OCI-M2 (cell line): ENCODE measurements around the gene METTL27.
"Not testable (repeated sequence)": the region's sequence is repeated elsewhere in the genome, so short reads cannot be mapped to it uniquely, and the experiment has no call there.

ENCODE experiments used
- DNase-seq: peaks from one replicate; lab custom pipeline; 2025; ENCODE audit not compliant: unreplicated experiment; lab: John Stamatoyannopoulos, UW

Gene METTL27, protein sequence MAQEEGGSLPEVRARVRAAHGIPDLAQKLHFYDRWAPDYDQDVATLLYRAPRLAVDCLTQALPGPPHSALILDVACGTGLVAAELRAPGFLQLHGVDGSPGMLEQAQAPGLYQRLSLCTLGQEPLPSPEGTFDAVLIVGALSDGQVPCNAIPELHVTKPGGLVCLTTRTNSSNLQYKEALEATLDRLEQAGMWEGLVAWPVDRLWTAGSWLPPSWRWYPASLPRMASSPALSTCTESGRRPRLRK

DNA sequence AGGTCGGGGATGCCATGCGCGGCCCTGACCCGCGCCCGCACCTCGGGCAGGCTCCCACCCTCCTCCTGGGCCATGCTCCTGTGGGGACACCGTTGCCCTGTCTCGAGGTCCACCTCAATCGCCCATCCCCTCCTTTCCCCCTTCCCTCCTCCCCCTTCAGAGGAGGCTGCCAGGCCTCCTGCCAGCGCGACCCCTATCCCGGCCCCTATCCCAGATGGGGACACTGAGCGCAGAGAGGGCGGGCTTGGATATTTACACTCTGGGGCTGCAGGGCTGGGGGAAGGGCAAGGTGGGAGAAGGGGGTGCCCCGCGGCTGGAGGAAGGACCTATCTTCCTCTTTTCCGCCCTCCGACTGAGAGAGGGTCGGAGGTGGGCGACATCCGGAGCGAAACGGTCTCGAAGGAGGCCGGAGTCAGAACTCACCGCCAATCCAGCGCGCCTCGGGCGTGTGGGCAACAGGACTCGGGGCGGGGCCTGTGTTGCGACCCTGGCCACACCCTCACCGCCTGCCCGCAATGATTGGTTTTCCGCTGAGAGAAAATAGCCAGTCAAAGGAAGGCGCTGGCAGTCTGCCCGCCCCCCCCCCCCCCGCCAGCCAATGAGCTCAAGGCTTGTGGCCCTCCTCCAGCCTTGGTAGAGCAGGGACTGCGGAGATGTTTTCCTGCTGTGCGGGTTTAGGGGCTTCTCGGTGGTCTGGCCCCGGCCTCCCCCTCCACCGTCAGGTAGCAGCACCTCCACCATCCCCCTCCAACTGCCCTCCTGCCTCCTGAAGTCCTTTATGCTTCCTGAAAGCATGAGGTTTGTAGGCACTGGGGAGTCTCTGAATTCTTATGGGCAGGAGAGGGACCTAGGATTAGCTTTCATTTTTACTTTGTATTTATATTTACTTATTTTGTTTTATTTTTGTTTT lies at the start of gene METTL27:
TSS of gene METTL27 (minus strand) at position 450 of the 910 bp plus-strand sequence. CDS start at position 74, 376 bp downstream.
- peak; percentile 36 for DNase-seq

DNA sequence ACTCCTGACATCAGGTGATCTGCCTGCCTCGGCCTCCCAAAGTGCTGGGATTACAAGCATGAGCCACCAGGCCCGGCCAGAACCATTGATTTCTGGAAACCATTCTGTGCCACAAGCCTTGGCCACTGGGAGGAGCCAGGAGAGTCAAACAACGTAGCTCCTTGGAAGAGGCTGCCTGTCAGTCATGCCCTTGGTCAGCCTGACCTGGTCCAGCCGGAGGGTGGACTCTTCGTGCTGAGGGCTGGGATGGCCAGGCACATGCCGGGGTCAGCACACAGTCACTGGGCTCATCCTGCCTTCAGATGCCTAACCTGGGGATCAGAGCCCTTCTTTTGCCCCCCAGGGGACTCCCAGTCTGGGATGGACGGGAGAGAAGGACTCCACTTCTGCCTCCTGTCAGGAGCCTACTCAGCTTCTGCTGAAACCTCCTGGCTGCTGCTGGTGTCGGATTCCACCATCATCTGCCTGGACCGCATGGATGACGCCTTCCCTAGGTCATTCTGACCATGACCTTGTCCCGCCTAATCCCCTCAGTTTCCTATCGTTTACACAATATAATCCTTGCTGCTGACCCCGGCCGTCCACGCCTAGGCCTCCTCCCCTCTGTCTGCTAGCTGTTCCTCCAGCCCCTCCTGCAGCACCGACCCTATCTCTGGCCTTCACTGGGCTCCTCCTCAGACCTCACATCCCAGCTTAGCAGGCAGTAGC lies 49.0 kb upstream of the METTL27 start:
- no peak for DNase-seq

DNA sequence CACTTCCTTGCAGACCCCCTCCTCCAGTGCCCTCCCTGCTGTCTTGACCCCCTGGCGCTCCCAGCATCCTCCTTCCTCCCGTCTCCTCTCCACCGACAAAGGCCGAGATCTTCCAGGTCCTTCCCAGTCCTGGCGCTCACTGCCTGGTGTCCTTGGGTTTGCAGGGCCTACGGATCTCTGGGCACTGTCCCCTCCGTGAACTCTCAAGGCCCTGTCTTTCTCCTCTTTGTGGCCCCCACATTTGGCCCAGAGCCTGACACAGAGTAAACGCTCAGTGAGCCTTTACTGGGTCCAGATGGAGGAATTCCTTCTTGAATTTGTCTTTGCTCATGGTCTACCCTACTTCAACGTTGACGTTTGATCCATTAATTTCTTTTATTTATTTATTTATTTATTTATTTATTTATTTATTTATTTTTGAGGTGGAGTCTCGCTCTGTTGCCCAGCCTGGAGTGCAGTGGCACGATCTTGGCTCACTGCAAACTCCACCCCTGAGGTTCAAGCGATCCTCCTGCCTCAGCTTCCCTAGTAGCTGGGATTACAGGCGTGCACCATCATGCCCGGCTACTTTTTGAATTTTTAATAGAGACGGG lies 48.3 kb upstream of the METTL27 start:
- no peak for DNase-seq

DNA sequence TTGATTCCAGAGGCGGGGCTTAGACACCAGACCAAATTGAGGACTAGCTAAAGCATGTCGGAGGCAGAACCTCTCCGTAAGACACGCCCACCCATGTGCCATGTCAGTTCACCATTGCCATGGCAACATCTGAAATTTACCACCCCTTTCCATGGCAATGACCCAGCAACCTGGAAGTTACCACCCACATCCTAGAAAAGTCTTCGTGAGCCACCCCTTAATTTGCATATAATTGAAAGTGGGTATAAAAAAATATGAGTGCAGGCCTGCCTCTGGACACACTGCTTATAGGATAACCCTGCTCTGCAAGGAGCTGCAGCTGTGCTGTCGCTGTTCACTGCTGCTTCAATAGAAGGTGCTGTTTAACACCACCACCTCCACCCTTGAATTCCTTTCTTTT lies 46.6 kb upstream of the METTL27 start:
- DNase-seq: no peak

DNA sequence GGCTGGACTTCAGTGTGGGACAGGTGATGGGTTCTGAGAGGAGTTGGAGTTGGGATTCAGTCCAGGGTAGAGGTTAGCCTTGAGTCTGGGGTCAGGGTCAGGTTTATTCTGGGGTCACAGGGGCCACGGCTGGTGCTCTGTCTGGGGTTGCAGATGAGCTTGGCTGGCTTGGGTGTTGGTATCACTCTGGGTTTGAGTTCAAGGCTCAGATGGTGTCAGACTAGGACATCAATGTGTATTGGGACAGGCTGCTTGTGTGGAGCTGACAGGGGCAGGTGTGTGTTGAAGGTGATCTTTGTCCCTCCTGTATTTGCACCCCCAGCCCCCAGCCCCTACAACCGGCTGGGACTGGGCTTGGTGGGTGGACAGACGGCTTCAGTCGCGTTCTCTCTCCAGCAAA lies 45.4 kb upstream of the METTL27 start:
- no peak for DNase-seq

DNA sequence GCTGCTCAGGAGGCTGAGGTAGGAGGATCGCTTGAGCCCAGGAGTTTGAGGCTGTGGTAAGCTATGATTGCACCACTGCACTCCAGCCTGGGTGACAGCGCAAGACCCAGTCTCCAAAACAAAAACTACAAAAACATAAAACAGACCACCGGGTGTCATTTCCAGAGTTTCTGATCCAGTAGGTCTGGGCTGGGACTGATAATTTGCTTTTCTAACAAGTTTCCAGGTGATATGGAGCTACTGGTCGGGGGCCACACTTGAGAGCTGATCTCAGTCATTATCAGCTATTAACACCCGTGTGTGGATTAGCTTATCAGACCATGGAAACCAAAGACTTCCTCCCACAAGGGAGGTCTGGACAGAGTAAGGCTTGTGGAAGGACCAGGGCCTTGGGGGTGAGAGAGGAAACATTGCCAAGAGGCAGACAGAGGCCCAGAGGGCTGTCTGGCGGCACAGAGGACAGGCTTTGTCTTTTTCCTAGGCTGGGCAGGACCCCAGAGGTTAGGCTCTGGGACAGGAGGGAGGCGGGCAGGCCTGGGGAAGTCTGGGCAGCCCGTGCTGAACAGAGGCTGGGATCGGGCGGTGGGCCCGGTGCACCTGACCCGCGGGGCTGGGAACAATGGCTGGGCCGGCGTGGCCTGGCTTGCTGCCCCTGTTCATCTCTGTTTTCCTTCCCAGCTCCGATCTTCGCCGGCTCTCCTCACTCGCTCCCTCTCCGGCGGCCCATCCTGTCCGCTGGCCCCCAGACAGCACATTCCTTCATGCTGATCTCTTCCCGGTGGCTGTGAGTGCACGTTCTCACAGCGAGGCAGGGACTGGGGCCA lies 43.9 kb upstream of the METTL27 start:
- peak; percentile 78 for DNase-seq

DNA sequence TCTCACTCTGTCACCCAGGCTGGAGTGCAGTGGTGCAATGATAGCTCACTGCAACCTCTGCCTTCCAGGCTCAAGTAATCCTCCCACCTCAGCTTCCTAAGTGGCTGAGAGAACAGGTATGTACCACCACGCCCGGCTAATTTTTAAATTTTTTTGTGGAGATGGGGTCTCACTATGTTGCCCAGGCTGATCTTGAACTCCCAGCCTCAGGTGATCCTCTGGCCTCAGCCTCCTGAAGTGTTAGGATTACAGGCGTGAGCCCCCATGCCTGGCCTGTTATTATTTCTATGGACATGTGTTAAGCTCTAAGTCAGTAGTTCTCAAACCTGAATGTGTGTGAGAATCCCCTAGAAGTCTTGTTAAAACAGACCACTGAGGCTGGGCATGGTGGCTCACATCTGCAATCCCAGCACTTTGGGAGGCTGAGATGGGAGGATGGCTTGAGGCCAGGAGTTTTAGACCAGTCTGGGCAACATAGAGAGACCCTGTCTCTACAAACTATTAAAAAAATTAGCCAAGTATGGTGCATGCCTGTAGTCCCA lies 43.2 kb upstream of the METTL27 start:
- DNase-seq: no peak

DNA sequence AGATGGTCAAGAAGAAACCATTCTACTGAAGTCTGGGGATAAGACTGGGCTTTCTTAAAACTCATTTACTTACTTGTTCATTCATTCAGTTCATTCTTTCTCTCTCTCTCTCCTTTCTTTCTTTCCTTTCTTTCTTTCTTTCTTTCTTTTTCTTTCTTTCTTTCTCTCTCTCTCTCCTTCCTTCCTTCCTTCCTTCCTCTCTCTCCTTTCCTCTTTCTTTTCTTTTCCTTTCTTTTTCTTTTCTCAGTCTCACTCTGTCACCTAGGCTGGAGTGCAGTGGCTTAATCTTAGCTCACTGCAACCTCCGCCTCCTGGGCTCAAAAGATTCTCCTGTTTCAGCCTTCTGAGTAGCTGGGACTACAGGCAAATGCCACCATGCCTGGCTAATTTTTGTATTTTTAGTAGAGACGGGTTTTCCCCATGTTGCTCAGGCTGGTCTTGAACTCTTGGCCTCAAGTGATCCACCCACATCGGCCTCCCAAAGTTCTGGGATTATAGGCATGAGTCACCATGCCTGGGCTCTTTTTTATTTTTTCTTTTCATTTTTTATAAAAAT lies 42.6 kb upstream of the METTL27 start:
- not testable (repeated sequence) for DNase-seq

DNA sequence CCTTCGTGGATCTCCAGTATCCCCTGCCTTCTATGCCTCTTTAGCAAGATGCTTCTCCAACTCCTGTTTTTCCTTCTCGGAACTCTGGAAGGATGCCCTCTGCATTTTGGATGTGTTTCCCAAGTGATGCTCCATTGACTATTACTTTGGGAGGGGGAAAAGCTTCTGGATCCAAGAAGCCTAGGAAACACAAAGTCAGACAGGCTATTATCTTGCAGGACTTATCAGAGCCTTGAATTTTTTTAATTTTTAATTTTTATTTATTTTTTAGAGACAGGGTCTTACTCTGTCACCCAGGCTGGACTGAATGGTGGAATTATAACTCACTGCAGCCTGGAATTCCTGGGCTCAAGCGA lies 39.7 kb upstream of the METTL27 start:
- no peak for DNase-seq

DNA sequence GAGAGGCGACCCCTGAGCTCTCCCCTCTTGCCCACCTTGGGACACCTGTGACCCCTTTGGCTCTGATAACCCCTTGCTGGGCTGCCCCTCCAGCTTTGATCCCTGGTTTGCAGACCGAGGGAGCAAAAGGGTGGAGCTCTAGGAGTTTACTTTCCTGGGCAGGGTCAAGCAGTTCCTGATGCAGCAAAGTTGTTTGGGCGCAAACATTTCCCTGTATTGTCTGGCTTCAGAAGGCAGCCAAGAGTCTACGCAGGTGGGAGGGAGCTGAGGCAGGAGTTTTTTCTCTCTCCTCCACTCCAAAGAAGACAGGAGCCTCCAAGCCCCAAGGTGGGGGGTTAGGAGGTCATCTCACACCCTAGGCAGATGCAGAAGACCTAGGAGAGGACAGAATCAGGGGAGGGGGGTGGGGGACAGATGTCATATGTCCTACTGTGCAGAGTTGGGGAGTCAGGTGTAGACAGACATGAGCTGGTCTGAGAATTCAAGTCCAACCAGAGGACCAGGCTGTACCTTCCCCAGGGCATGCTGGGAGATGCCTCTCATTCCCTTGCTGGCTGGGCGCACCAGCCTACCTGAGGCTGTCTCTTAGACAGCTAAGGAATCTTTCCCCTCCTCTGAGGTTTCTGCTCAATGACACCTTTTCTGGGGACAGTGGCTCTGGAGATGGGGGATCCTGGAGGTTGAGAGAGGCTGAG lies 39.2 kb upstream of the METTL27 start:
- no peak for DNase-seq

DNA sequence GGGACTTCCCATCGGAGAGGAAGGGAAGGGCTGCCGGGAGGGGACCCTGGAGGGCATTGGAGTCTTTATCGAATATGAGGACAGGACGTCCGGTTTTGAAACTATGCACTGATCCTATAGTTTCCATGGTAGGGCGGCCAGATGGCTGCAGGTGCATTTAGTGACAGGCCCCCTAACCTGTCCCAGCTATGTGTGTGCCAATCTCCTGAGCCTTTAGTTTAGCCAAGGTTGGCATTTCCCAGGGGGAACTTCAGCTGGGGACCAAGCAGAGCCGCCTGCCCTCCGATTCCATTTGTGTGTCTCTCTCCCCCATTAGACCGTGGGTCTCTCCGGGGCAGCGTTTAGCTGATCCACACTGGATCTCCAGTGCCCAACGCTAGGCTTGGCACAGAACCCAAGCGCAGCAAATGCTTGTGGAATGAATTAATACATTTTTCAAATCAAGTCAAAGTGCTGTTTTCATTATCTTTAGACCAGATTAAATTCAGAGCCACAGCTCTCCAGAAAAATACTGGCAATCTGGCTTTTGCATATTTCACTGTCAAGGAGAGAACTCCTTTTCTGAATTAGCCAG lies 38.5 kb upstream of the METTL27 start:
- no peak for DNase-seq

DNA sequence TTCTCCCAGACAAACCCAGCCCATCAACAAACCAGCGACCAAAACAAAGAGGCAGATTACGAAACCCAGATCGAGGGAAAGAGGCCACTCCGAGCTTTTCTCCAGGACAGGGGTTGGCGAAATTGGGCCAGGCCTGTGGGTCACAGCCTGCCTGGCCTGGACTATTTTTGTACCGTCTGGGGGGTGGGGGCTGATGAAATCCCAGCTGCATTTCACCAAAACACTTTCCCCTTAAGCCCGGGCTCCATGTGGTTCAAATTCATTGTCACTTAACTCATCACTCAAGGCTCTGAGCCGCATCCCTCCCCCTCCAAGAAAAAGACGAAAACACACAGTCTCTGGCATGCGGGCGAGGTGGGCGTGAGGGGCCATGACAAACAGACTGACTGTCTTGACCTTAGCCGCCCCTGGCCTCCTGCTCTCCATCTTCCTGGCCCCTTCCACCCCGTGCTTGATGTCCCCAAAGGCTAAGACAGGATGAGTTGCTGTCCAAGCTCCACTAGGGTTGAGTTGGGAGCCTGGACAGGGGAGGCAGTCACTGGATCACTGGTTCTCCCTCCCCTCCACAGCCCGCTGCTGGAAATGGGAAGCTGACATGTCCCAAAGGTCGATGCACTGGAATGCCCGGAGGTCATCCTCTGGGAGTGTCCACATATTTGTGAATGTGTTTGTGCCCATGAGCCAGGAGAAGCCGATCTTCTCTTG lies 37.8 kb upstream of the METTL27 start:
- no peak for DNase-seq

DNA sequence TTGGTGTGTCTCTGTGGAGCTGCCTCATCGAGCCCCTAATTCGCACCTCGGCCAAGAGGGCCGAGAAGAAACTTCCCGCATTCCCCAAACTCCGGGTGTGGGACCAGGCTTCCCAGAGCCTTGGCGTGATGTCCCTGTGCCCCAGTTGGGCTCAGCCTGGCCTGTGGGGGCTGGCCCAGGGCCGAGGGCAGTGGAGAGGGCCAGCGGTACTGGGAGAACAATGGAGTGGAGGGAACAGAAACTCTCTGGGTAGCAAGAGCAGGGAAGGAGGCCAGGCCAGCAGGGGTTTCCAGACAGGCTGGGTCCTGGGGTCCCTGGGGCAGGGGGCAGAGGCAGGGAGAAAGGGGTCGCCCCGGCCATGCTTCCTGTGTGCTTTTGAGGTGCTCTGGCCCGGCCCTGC lies 34.7 kb upstream of the METTL27 start:
- no peak for DNase-seq

DNA sequence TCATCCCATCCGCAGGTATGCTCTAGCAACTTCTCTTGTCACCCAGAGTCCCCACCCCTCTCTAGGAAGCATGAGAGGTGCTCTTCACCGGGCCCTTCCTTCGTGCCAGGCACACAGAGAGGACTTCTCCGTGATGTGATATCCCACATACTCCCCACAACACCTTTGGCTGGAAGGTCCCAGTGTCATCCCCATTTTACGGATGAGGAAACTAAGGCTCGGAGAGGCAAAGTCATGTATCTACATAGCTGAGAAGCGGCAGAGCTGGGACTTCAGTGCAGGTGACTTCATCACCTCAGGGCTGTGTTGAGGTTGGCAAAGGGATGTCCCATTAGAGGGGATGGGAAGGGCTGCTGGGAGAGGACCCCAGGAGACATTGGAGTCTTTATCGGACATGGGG lies 34.0 kb upstream of the METTL27 start:
- DNase-seq: no peak

DNA sequence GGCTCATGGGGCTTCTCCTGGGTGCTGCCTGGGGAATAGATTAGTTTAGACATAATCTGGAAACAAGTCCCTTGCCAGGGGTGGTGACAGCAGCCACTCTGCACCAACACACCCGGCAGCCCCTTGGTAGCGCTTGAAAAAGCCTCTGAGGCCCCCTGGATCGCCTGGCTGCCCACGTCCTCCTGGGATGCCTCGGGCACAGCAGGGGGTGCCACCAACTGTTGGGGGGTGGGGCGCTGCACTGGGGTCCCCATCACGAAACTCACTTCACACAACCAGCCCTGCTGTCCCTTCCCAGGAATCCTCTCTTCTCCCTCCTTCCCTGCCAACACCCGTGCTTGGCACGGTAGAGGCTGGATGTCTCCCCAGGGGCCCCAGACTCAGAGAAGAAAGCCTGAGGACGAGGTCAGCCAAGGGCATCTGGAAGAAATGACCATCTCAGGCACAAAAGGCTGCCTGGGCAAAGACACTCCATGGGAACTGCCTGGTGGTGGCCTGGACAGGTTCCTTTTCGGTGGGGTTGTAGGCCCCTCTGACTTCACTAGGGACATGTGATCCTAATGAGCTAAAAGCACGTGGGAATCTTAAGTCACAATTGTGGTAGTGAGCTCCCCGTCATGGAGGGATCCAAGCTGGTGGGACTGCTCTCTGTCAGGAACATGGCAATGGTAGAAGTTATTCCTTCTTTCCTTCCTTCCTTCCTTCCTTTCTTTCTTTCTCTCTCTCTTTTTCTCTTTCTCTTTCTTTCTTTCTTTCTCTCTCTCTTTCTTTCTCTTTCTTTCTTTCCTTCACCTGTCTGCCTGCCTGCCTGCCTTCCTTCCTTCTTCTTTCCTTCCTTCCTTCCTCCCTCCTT lies 30.0 kb upstream of the METTL27 start:
- no peak for DNase-seq

DNA sequence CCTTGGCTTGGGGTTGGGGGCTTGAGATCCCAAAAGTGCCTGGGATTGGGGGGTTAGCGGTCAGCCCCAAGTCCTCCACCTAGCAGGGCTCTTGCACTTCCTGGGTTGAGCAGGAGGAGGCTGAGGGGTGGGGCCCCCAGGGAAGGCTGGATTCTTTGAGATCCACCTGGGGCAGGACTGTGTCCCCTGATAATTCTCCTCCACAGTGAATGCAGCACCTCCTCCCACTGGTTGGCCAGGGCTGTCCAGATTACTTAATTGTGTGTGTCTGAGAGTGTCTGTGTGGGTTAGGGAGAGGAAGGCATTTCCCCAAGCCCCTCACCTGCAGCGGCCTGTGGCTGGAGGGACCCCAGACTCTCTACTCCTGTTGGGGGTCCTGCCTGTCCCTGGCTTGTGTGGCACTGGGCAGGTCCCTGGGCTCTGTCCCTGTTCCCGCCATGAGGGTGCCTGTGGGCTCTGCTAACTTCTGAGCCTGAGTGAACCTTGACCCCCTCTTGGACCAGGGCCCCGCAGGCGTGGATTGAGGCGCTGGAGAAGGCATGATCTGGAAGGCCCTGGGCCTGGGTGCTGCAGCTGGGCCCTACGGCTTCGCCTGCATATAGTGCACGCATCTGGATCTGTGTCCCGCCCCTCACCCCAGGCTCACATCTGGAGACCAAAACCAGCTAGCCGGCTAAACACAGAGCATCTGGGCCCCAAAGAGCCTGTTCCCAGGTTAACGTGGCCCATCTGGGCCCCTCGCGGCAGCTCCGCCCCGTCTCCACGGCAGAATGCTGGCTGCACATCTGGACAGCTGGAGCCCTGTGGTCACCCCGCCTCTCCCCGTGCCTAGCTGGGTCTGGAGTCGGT lies 29.1 kb upstream of the METTL27 start:
- no peak for DNase-seq

DNA sequence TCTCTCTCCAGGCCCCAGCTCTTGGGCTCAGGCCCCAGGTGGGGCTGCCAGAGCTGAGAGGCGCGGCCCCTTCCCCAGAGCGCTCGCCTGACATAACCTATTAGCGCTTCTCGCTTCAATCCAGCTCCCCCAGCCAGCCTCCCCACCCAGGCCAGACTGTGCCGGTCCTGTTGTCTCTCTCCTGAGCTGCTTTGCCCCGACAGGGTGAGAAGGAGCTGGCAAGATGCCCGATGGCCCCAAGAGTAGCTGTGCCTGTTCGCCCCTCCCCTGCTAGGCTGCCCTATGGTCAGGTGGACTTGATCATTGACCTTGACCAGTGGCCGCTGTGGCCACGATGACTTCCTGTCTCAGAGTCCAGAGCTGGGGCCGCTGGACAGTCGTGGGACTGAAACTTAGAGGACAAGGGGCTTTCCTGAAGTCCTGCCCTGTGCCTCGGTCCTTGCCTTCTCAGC lies 27.8 kb upstream of the METTL27 start:
- no peak for DNase-seq
